Measurements from ENCODE around the gene ALOX15B.

- no peak for TF ChIP-seq EZH2phosphoT487 (IDR thresholded peaks at IDR 0.05; ENCODE audit: low read length)
- TF ChIP-seq, protein P1, sequence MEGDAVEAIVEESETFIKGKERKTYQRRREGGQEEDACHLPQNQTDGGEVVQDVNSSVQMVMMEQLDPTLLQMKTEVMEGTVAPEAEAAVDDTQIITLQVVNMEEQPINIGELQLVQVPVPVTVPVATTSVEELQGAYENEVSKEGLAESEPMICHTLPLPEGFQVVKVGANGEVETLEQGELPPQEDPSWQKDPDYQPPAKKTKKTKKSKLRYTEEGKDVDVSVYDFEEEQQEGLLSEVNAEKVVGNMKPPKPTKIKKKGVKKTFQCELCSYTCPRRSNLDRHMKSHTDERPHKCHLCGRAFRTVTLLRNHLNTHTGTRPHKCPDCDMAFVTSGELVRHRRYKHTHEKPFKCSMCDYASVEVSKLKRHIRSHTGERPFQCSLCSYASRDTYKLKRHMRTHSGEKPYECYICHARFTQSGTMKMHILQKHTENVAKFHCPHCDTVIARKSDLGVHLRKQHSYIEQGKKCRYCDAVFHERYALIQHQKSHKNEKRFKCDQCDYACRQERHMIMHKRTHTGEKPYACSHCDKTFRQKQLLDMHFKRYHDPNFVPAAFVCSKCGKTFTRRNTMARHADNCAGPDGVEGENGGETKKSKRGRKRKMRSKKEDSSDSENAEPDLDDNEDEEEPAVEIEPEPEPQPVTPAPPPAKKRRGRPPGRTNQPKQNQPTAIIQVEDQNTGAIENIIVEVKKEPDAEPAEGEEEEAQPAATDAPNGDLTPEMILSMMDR (IDR thresholded peaks at IDR 0.05; ENCODE audit: low read length) = no peak
- TF ChIP-seq EZH2 (optimal IDR thresholded peaks at IDR 0.05; ENCODE audit: low read depth, low read length) = no peak
These were observed 8.3 kb downstream of the ALOX15B start for GRCh38 chr17:8046929-8047768.
